Parathyroid adenoma (tissue), 2 donors: ENCODE measurements around the gene DCP2.

Experiments
- H2AFZ ChIP-seq: fragments of 300-600 bp; sonication (generic); one replicate; pipeline ENCODE4 v1.7.0; 2017; ENCODE audit warnings: antibody characterized with exemption, mild to moderate bottlenecking
- H3K27ac ChIP-seq: fragments of 300-600 bp; sonication (generic); one replicate; pipeline ENCODE4 v1.7.0; 2017
- H3K27me3 ChIP-seq: fragments of 300-600 bp; sonication (generic); one replicate; pipeline ENCODE4 v1.7.0; 2017; ENCODE audit warnings: low read length; ENCODE audit not compliant: control insufficient read depth, insufficient read depth
- H3K36me3 ChIP-seq: fragments of 300-600 bp; sonication (generic); one replicate; pipeline ENCODE4 v1.7.0; 2017; ENCODE audit warnings: low read length; ENCODE audit not compliant: control insufficient read depth, insufficient read depth
- H3K4me1 ChIP-seq: fragments of 300-600 bp; sonication (generic); one replicate; pipeline ENCODE4 v1.7.0; 2017; ENCODE audit warnings: control low read depth
- H3K4me2 ChIP-seq: fragments of 300-600 bp; sonication (generic); one replicate; pipeline ENCODE4 v1.7.0; 2017; ENCODE audit warnings: low read length
- H3K4me3 ChIP-seq: fragments of 300-600 bp; sonication (generic); one replicate; pipeline ENCODE4 v1.7.0; 2017; ENCODE audit warnings: low read depth, low read length
- H3K79me2 ChIP-seq: fragments of 300-600 bp; sonication (generic); one replicate; pipeline ENCODE4 v1.7.0; 2017; ENCODE audit warnings: control low read depth
- H3K9ac ChIP-seq: fragments of 300-600 bp; sonication (generic); one replicate; pipeline ENCODE4 v1.7.0; 2017; ENCODE audit warnings: mild to moderate bottlenecking
- H3K9me3 ChIP-seq: fragments of 300-600 bp; sonication (generic); one replicate; pipeline ENCODE4 v1.7.0; 2017; ENCODE audit warnings: low read length; ENCODE audit not compliant: control insufficient read depth
- CTCF ChIP-seq: fragments of 300-600 bp; sonication (generic); IDR thresholded peaks from one replicate; pipeline ENCODE4 v1.7.0; 2017; ENCODE audit warnings: antibody characterized with exemption, mild to moderate bottlenecking
- donor health status: primary hyperparathyroidism.

Gene DCP2

GRCh38 chr5:112940670-112941069 lies 35.9 kb upstream of the DCP2 start:
- Histone ChIP-seq H3K9me3 (no peaks in the 10 kb centered on the region), H3K4me3 (no peak overlapping the region), H3K27ac (no peak overlapping the region), H3K4me1 (no peaks in the 10 kb centered on the region), H2AFZ (no peak overlapping the region), H3K36me3 (no peaks in the 10 kb centered on the region), H3K79me2 (no peaks in the 10 kb centered on the region), H3K9ac (no peak overlapping the region), H3K4me2 (no peak overlapping the region), H3K27me3 (no peaks in the 10 kb centered on the region)
- no peak for TF ChIP-seq CTCF

GRCh38 chr5:112948458-112948857 lies 28.1 kb upstream of the DCP2 start:
- H3K79me2 ChIP-seq = no peaks in the 10 kb centered on the region
- TF ChIP-seq CTCF = no peak
- no peaks in the 10 kb centered on the region for H3K36me3 ChIP-seq
- H3K27ac ChIP-seq = no peak overlapping the region
- H2AFZ ChIP-seq = no peak overlapping the region
- no peaks in the 10 kb centered on the region for H3K4me1 ChIP-seq
- H3K4me2 ChIP-seq = no peak overlapping the region
- no peak overlapping the region for H3K9ac ChIP-seq
- no peaks in the 10 kb centered on the region for H3K27me3 ChIP-seq
- H3K9me3 ChIP-seq = no peaks in the 10 kb centered on the region
- no peak overlapping the region for H3K4me3 ChIP-seq

GRCh38 chr5:112951124-112951702 lies 25.4 kb upstream of the DCP2 start:
- Histone ChIP-seq H3K79me2 (no peaks in the 10 kb centered on the region), H3K27ac (no peak overlapping the region), H3K9ac (no peak overlapping the region), H3K4me2 (no peak overlapping the region), H3K9me3 (no peaks in the 10 kb centered on the region), H2AFZ (no peak overlapping the region), H3K27me3 (no peaks in the 10 kb centered on the region), H3K4me3 (no peak overlapping the region), H3K4me1 (no peaks in the 10 kb centered on the region), H3K36me3 (no peaks in the 10 kb centered on the region)
- no peak for TF ChIP-seq CTCF

- Histone ChIP-seq H3K4me3 (no peak overlapping the region), H3K27ac (no peak overlapping the region), H2AFZ (no peak overlapping the region), H3K4me1 (peaks cover 5% of the 10 kb centered on the region), H3K27me3 (no peaks in the 10 kb centered on the region), H3K36me3 (no peaks in the 10 kb centered on the region), H3K9me3 (no peaks in the 10 kb centered on the region), H3K4me2 (no peak overlapping the region), H3K79me2 (no peaks in the 10 kb centered on the region), H3K9ac (no peak overlapping the region)
- no peak for TF ChIP-seq CTCF
Measured at GRCh38 chr5:112956606-112957005, 20.0 kb upstream of the DCP2 start.

- no peak overlapping the region for H3K4me3 ChIP-seq
- H3K4me1 ChIP-seq = peaks cover 5% of the 10 kb centered on the region
- no peaks in the 10 kb centered on the region for H3K27me3 ChIP-seq
- H3K4me2 ChIP-seq = no peak overlapping the region
- H3K9ac ChIP-seq = no peak overlapping the region
- no peaks in the 10 kb centered on the region for H3K9me3 ChIP-seq
- no peaks in the 10 kb centered on the region for H3K36me3 ChIP-seq
- H3K79me2 ChIP-seq = no peaks in the 10 kb centered on the region
- H2AFZ ChIP-seq = no peak overlapping the region
- TF ChIP-seq CTCF = no peak
- no peak overlapping the region for H3K27ac ChIP-seq
Measured at GRCh38 chr5:112957036-112957808, 19.4 kb upstream of the DCP2 start.
